CD14-positive monocyte (primary cell): Measurements from ENCODE around the gene TMEM129. TPM values are rescaled to one million over a fixed set of nuclear protein-coding genes. Genes with fewer than 3 reads are reported as not detected.
"Not testable (repeated sequence)": the region's sequence is repeated elsewhere in the genome, so short reads cannot be mapped to it uniquely, and the experiment has no call there.

Experiments used
- DNase-seq, 3 donors: peaks; one replicate each; pipeline ENCODE4 v3.0.0-alpha.2; 2011 to 2022
- H2AFZ ChIP-seq: 2 replicates; pipeline ENCODE4 v1.6.0; 2012; ENCODE audit warnings: mild to moderate bottlenecking, low read depth, low read length, inconsistent platforms; ENCODE audit not compliant: insufficient read depth, poor library complexity, severe bottlenecking
- H3K27ac ChIP-seq, 2 donors: 1 replicate in 1 of 2; 2 replicates in 1 of 2; pipeline ENCODE4 v1.5.1; 2012 to 2013; ENCODE audit warnings: low read length in 2 of 2, control low read depth in 1 of 2, inconsistent platforms in 1 of 2, low read depth in 1 of 2, mild to moderate bottlenecking in 1 of 2
- H3K27me3 ChIP-seq, 2 donors: one replicate each; pipeline versions ENCODE4 v1.6.0 to v1.6.1; 2011 to 2013; ENCODE audit warnings: low read length in 2 of 2; ENCODE audit not compliant: control insufficient read depth in 2 of 2, insufficient read depth in 2 of 2
- H3K36me3 ChIP-seq, 2 donors: replicated peaks in 1 of 2; 1 replicate in 1 of 2; 2 replicates in 1 of 2; pipeline versions ENCODE4 v1.5.1 to v1.6.1; 2012 to 2013; ENCODE audit warnings: low read length in 2 of 2, control low read depth in 1 of 2, inconsistent platforms in 1 of 2, mild to moderate bottlenecking in 1 of 2; ENCODE audit not compliant: insufficient read depth in 2 of 2, control insufficient read depth in 1 of 2
- H3K4me1 ChIP-seq, 2 donors: 1 replicate in 1 of 2; 2 replicates in 1 of 2; pipeline versions ENCODE4 v1.5.1 to v1.6.1; 2012 to 2013; ENCODE audit warnings: low read length in 2 of 2, control low read depth in 1 of 2, inconsistent platforms in 1 of 2, mild to moderate bottlenecking in 1 of 2, moderate library complexity in 1 of 2; ENCODE audit not compliant: insufficient read depth in 2 of 2, control insufficient read depth in 1 of 2
- H3K4me2 ChIP-seq: replicated peaks from 2 replicates; pipeline ENCODE3; 2012; ENCODE audit warnings: low read length, moderate library complexity, mild to moderate bottlenecking; ENCODE audit not compliant: poor library complexity, severe bottlenecking; ENCODE audit errors: extremely low read depth
- H3K4me3 ChIP-seq, 3 experiments: fragments of 200-600 bp in 1 of 3; sonication (generic) in 1 of 3; replicated peaks in 1 of 3; 1 replicate in 2 of 3; 2 replicates in 1 of 3; pipeline ENCODE4 v1.5.1; 2011 to 2013; ENCODE audit warnings: low read length in 3 of 3, mild to moderate bottlenecking in 3 of 3, control low read depth in 2 of 3, low read depth in 2 of 3, inconsistent platforms in 1 of 3, moderate library complexity in 1 of 3
- H3K79me2 ChIP-seq: 2 replicates; pipeline ENCODE4 v1.6.0; 2012; ENCODE audit warnings: mild to moderate bottlenecking, control low read depth, inconsistent platforms, low read length, moderate library complexity; ENCODE audit not compliant: insufficient read depth
- H3K9ac ChIP-seq: 2 replicates; pipeline ENCODE4 v1.6.0; 2017; ENCODE audit warnings: low read length, mild to moderate bottlenecking; ENCODE audit not compliant: insufficient read depth, poor library complexity, severe bottlenecking
- H3K9me3 ChIP-seq, 2 donors: replicated peaks in 1 of 2; 1 replicate in 1 of 2; 2 replicates in 1 of 2; pipeline versions ENCODE4 v1.5.1 to v1.6.1; 2012 to 2013; ENCODE audit warnings: low read length in 2 of 2, control low read depth in 1 of 2; ENCODE audit not compliant: control insufficient read depth in 1 of 2, insufficient read depth in 1 of 2
- H4K20me1 ChIP-seq: 2 replicates; pipeline ENCODE4 v1.6.0; 2012; ENCODE audit warnings: mild to moderate bottlenecking, low read length, control low read depth, moderate library complexity; ENCODE audit not compliant: insufficient read depth
- H3K27ac Mint-ChIP-seq, 7 donors: one replicate each; pipeline ENCODE4 v1.8.0; 2020; ENCODE audit warnings: mild to moderate bottlenecking in 7 of 7, mixed read lengths in 7 of 7, moderate library complexity in 6 of 7, inconsistent platforms in 2 of 7
- H3K27me3 Mint-ChIP-seq, 3 donors: one replicate each; pipeline ENCODE4 v1.8.0; 2021 to 2022; ENCODE audit warnings: low read depth in 3 of 3, mild to moderate bottlenecking in 3 of 3, mixed read lengths in 3 of 3, moderate library complexity in 3 of 3, inconsistent platforms in 1 of 3
- H3K36me3 Mint-ChIP-seq, 2 donors: one replicate each; pipeline ENCODE4 v1.8.0; 2020; ENCODE audit warnings: mixed read lengths in 2 of 2, inconsistent platforms in 1 of 2, mild to moderate bottlenecking in 1 of 2
- H3K4me1 Mint-ChIP-seq: one replicate; pipeline ENCODE4 v1.8.0; 2020; ENCODE audit warnings: mild to moderate bottlenecking, mixed read lengths
- H3K4me3 Mint-ChIP-seq, 2 donors: one replicate each; pipeline ENCODE4 v1.8.0; 2020; ENCODE audit warnings: mild to moderate bottlenecking in 2 of 2, mixed read lengths in 2 of 2, moderate library complexity in 1 of 2
- H3K9me3 Mint-ChIP-seq, 7 donors: one replicate each; pipeline ENCODE4 v1.8.0; 2020 to 2022; ENCODE audit warnings: mixed read lengths in 7 of 7, mild to moderate bottlenecking in 6 of 7, moderate library complexity in 6 of 7, inconsistent platforms in 2 of 7
- WGBS: methylation state at CpG from one replicate; pipeline ENCODE4 v1.1.5; 2013; ENCODE audit warnings: missing lambda C conversion rate; ENCODE audit not compliant: insufficient coverage; 5-methylcytosine and 5-hydroxymethylcytosine counted together
- intact Hi-C, 2 donors: fragments of 100-400 bp; cut with micrococcal nuclease; formaldehyde crosslinking; loops; one replicate each; pipeline versions ENCODE4 v1.15.0 to v1.15.1; 2023
- polyA plus RNA-seq, 3 donors: library from polyadenylated mRNA; depleted of rRNA in 1 of 3; unstranded in 2 of 3; stranded (reverse) in 1 of 3; fragments of 300-500 nt in 2 of 3; fragments of >200 nt in 1 of 3; fragmentation: Illumina TruSeq in 2 of 3; gene quantifications; 1 replicate in 2 of 3; 2 replicates in 1 of 3; pipeline ENCODE4 v1.2.3, GENCODE V29; 2012 to 2021
- TF ChIP-seq, protein P1 (sequence below): fragments of 200-600 bp; IDR thresholded peaks from one replicate; pipeline ENCODE4 v1.8.0; 2022; ENCODE audit warnings: antibody characterized with exemption, mild to moderate bottlenecking

Gene TMEM129
- polyA plus RNA-seq, 3 donors: 22.4 to 40.2 (median 24.1) TPM

DNA sequence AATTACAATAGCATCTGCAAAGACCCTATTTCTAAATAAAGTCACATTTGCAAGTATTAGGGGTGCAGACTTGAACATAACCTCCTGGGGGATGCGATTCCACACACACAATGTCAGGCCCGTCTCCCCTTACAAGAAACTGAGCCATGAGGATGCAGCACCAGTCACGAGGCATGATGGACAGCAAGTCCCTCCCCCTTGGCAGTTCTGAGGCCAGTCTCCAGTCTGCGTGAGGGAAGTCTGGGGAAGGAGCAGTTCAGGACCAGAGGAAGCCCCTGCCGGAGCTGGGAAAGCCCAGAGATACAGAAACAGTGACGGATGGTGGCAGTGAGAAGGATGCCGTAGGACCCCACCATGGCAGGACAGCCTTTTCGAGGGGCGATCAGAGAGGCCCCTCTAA is 46.4 kb downstream of the TMEM129 start:
- 50% methylated on average over 2 of the region's 9 CpGs for WGBS
- H3K27me3 ChIP-seq: no peaks in the 10 kb centered on the region
- no peak overlapping the region for H2AFZ ChIP-seq
- Mint-ChIP-seq H3K9me3 (peaks cover 0 to 1% (median 0%) of the 10 kb centered on the region in 7 donors), H3K36me3 (no peaks in the 10 kb centered on the region), H3K4me1 (peaks cover 11% of the 10 kb centered on the region), H3K27me3 (peaks cover 0 to 4% (median 4%) of the 10 kb centered on the region in 3 donors), H3K27ac (no peak overlapping the region), H3K4me3 (no peak overlapping the region)
- H3K4me3 ChIP-seq: no peak overlapping the region
- H3K4me1 ChIP-seq: peaks cover 4 to 7% of the 10 kb centered on the region in 2 donors
- no peaks in the 10 kb centered on the region for H3K79me2 ChIP-seq
- no peaks in the 10 kb centered on the region for H3K9me3 ChIP-seq
- no peak overlapping the region for H3K9ac ChIP-seq
- H3K36me3 ChIP-seq: no peaks in the 10 kb centered on the region
- H3K4me2 ChIP-seq: no peak overlapping the region
- TF ChIP-seq, protein P1, sequence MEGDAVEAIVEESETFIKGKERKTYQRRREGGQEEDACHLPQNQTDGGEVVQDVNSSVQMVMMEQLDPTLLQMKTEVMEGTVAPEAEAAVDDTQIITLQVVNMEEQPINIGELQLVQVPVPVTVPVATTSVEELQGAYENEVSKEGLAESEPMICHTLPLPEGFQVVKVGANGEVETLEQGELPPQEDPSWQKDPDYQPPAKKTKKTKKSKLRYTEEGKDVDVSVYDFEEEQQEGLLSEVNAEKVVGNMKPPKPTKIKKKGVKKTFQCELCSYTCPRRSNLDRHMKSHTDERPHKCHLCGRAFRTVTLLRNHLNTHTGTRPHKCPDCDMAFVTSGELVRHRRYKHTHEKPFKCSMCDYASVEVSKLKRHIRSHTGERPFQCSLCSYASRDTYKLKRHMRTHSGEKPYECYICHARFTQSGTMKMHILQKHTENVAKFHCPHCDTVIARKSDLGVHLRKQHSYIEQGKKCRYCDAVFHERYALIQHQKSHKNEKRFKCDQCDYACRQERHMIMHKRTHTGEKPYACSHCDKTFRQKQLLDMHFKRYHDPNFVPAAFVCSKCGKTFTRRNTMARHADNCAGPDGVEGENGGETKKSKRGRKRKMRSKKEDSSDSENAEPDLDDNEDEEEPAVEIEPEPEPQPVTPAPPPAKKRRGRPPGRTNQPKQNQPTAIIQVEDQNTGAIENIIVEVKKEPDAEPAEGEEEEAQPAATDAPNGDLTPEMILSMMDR: no peak
- H3K27ac ChIP-seq: no peak overlapping the region
- intact Hi-C loops: no loop called here
- no peak for DNase-seq
- H4K20me1 ChIP-seq: no peaks in the 10 kb centered on the region

DNA sequence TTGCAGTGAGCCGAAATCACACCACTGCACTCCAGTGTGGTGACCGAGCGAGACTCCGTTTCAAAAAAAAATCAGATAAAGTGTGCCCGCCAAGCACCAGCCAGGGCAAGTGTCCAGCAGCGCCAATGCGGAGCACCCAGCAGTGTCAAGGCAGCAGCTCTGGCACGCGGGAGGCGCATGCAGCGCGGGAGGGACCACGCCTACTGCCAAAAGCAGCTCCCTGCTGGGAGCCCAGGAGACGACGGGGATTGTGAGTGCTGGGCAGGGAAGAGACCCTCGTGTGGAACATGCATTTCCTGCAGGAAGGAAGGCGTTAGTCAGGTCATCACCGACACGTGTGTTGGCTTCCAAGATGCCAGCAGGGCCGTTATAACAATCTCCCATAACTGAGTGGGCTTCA is 47.5 kb downstream of the TMEM129 start:
- no peak overlapping the region for H3K27ac Mint-ChIP-seq
- no peak overlapping the region for H3K9ac ChIP-seq
- no peaks in the 10 kb centered on the region for H3K79me2 ChIP-seq
- H3K9me3 Mint-ChIP-seq: peaks cover 0 to 1% (median 0%) of the 10 kb centered on the region in 7 donors
- no peak overlapping the region for H3K4me2 ChIP-seq
- peaks cover 4 to 7% of the 10 kb centered on the region in 2 donors for H3K4me1 ChIP-seq
- no peaks in the 10 kb centered on the region for H3K36me3 ChIP-seq
- no peak overlapping the region for H3K4me3 ChIP-seq
- H3K9me3 ChIP-seq: no peaks in the 10 kb centered on the region
- no peak overlapping the region for H3K4me3 Mint-ChIP-seq
- DNase-seq: no peak
- H2AFZ ChIP-seq: no peak overlapping the region
- peaks cover 0 to 4% (median 4%) of the 10 kb centered on the region in 3 donors for H3K27me3 Mint-ChIP-seq
- no peak overlapping the region for H3K27ac ChIP-seq
- H4K20me1 ChIP-seq: no peaks in the 10 kb centered on the region
- peaks cover 11% of the 10 kb centered on the region for H3K4me1 Mint-ChIP-seq
- TF ChIP-seq, protein P1: no peak
- WGBS: 92% methylated on average over 16 of the region's 20 CpGs
- H3K27me3 ChIP-seq: no peaks in the 10 kb centered on the region
- no peaks in the 10 kb centered on the region for H3K36me3 Mint-ChIP-seq
- intact Hi-C loops: no loop called here

DNA sequence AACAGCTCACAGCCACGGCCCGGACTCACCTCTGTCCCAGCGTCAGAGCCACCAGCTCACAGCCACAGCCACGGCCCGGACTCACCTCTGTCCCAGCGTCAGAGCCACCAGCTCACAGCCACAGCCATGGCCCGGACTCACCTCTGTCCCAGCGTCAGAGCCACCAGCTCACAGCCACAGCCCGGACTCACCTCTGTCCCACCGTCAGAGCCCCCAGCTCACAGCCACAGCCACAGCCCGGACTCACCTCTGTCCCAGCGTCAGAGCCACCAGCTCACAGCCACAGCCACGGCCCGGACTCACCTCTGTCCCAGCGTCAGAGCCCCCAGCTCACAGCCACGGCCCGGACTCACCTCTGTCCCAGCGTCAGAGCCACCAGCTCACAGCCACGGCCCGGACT is 50.1 kb downstream of the TMEM129 start:
- DNase-seq, H3K27ac Mint-ChIP-seq, H3K9me3 ChIP-seq, H3K36me3 Mint-ChIP-seq, intact Hi-C loops, H3K9me3 Mint-ChIP-seq, H3K27ac ChIP-seq, H3K27me3 ChIP-seq, H3K4me3 Mint-ChIP-seq, H3K27me3 Mint-ChIP-seq, H3K4me1 ChIP-seq, H3K4me3 ChIP-seq, H2AFZ ChIP-seq, H3K9ac ChIP-seq, H3K4me1 Mint-ChIP-seq, H3K4me2 ChIP-seq, H3K79me2 ChIP-seq, H3K36me3 ChIP-seq, H4K20me1 ChIP-seq: not testable (repeated sequence)
- 90% methylated on average over 15 of the region's 20 CpGs for WGBS
